ENCODE measurements around the gene TMEM52.

GRCh38 chr1:1889847-1890505, 29.1 kb downstream of the TMEM52 start:
- no peak for TF ChIP-seq CTCF (conservative IDR thresholded peaks at IDR 0.05 in 1 of 2, IDR thresholded peaks at IDR 0.05 in 1 of 2; ENCODE audit: extremely low read depth in 1 of 2, insufficient read depth in 1 of 2, low read depth in 1 of 2, low read length in 2 of 2)
- no peak for TF ChIP-seq EZH2 (IDR thresholded peaks at IDR 0.05; ENCODE audit: borderline replicate concordance, low read length)
